Measurements from ENCODE around the gene PCDHA1.

DNA sequence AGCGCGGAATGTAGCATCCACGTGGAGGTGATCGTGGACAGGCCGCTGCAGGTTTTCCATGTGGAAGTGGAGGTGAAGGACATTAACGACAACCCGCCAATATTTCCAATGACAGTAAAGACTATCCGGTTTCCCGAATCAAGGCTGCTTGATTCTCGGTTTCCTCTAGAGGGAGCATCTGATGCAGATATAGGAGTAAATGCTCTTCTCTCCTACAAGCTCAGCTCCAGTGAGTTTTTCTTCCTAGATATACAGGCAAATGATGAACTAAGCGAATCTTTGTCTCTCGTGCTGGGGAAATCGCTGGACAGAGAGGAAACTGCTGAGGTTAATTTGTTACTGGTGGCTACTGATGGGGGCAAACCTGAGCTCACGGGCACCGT, 9.3 kb downstream of the PCDHA1 start:
- TF ChIP-seq, protein P1, sequence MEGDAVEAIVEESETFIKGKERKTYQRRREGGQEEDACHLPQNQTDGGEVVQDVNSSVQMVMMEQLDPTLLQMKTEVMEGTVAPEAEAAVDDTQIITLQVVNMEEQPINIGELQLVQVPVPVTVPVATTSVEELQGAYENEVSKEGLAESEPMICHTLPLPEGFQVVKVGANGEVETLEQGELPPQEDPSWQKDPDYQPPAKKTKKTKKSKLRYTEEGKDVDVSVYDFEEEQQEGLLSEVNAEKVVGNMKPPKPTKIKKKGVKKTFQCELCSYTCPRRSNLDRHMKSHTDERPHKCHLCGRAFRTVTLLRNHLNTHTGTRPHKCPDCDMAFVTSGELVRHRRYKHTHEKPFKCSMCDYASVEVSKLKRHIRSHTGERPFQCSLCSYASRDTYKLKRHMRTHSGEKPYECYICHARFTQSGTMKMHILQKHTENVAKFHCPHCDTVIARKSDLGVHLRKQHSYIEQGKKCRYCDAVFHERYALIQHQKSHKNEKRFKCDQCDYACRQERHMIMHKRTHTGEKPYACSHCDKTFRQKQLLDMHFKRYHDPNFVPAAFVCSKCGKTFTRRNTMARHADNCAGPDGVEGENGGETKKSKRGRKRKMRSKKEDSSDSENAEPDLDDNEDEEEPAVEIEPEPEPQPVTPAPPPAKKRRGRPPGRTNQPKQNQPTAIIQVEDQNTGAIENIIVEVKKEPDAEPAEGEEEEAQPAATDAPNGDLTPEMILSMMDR (IDR thresholded peaks at IDR 0.05; ENCODE audit: insufficient read depth, low read length, poor library complexity, severe bottlenecking): no peak
- no peak for TF ChIP-seq EZH2phosphoT487 (conservative IDR thresholded peaks at IDR 0.05; ENCODE audit: low read length)
